HEK293 (cell line): Measurements from ENCODE around the gene KRT15.

Experiments
- CTCF ChIA-PET: fragments of 350-600 bp; formaldehyde crosslinking; extraction: SDS; loops from one replicate; lab custom pipeline; 2021; ENCODE audit warnings: antibody characterized with exemption; lab: Yijun Ruan, JAX
- POLR2A ChIA-PET: fragments of 300-600 bp; formaldehyde crosslinking; extraction: SDS; loops from one replicate; lab custom pipeline; 2020; ENCODE audit warnings: antibody characterized with exemption, inconsistent platforms; lab: Yijun Ruan, JAX
- H3K27ac ChIP-seq: fragments of 200-500 bp; sonication (Bioruptor generic); 2 replicates; pipeline ENCODE4 v1.5.1; 2014; ENCODE audit warnings: low read depth, low read length, control low read depth, inconsistent platforms; ENCODE audit errors: extremely low read depth
- H3K36me3 ChIP-seq, 2 experiments: fragments of 200-500 bp in 1 of 2; sonication (Bioruptor generic) in 1 of 2; 1 replicate in 1 of 2; 2 replicates in 1 of 2; pipeline ENCODE4 v1.5.1; 2014 to 2017; ENCODE audit warnings: inconsistent platforms in 2 of 2, low read length in 2 of 2; ENCODE audit not compliant: control insufficient read depth in 2 of 2, insufficient read depth in 1 of 2
- H3K4me1 ChIP-seq: fragments of 200-500 bp; sonication (Bioruptor generic); 2 replicates; pipeline ENCODE4 v1.5.1; 2014; ENCODE audit warnings: mild to moderate bottlenecking, low read length, inconsistent platforms; ENCODE audit not compliant: control insufficient read depth, insufficient read depth
- H3K4me3 ChIP-seq: 2 replicates; pipeline ENCODE4 v1.5.1; 2011; ENCODE audit warnings: low read depth, mild to moderate bottlenecking, control low read depth, low read length, moderate library complexity
- H3K9me3 ChIP-seq: fragments of 200-500 bp; sonication (Bioruptor generic); 2 replicates; pipeline ENCODE4 v1.5.1; 2014; ENCODE audit warnings: low read depth, low read length, inconsistent platforms; ENCODE audit not compliant: control insufficient read depth, insufficient read depth
- EGR2 ChIP-seq: fragments of 450-650 bp; formaldehyde crosslinking; IDR thresholded peaks from 2 replicates; pipeline ENCODE4 v1.5.1; 2016; ENCODE audit warnings: low read depth, missing biosample characterization, missing genetic modification characterization
- KLF10 ChIP-seq: fragments of 450-650 bp; IDR thresholded peaks from 2 replicates; pipeline ENCODE4 v1.5.1; 2018; ENCODE audit warnings: missing biosample characterization, mild to moderate bottlenecking, missing genetic modification characterization
- KLF8 ChIP-seq: fragments of 450-650 bp; formaldehyde crosslinking; IDR thresholded peaks from 2 replicates; pipeline ENCODE4 v1.5.1; 2016; ENCODE audit warnings: missing biosample characterization, missing genetic modification characterization
- SALL2 ChIP-seq: fragments of 450-650 bp; formaldehyde crosslinking; IDR thresholded peaks from 2 replicates; pipeline ENCODE4 v1.5.0; 2017; ENCODE audit warnings: missing biosample characterization, mild to moderate bottlenecking, missing genetic modification characterization, borderline replicate concordance
- SCRT1 ChIP-seq: fragments of 450-650 bp; formaldehyde crosslinking; IDR thresholded peaks from 2 replicates; pipeline ENCODE4 v1.5.1; 2016; ENCODE audit warnings: missing biosample characterization, missing genetic modification characterization, borderline replicate concordance
- ZFP41 ChIP-seq: fragments of 450-650 bp; formaldehyde crosslinking; IDR thresholded peaks from 2 replicates; pipeline ENCODE4 v1.5.1; 2016; ENCODE audit warnings: missing biosample characterization, missing genetic modification characterization, borderline replicate concordance
- ZNF112 ChIP-seq: fragments of 450-650 bp; formaldehyde crosslinking; IDR thresholded peaks from 2 replicates; pipeline ENCODE4 v1.5.0; 2017; ENCODE audit warnings: missing biosample characterization, missing genetic modification characterization
- ZNF202 ChIP-seq: fragments of 450-650 bp; formaldehyde crosslinking; IDR thresholded peaks from 2 replicates; pipeline ENCODE4 v1.5.1; 2016; ENCODE audit warnings: missing biosample characterization, missing genetic modification characterization, borderline replicate concordance
- ZNF266 ChIP-seq: fragments of 450-650 bp; formaldehyde crosslinking; IDR thresholded peaks from 2 replicates; pipeline ENCODE4 v1.5.1; 2016; ENCODE audit warnings: missing biosample characterization, missing genetic modification characterization, low read depth
- ZNF354C ChIP-seq: fragments of 450-650 bp; formaldehyde crosslinking; IDR thresholded peaks from 2 replicates; pipeline ENCODE4 v1.5.1; 2016; ENCODE audit warnings: missing biosample characterization, missing genetic modification characterization, low read depth, borderline replicate concordance
- ZNF426 ChIP-seq: fragments of 450-650 bp; formaldehyde crosslinking; IDR thresholded peaks from 2 replicates; pipeline ENCODE4 v1.5.1; 2017; ENCODE audit warnings: missing biosample characterization, missing genetic modification characterization, mild to moderate bottlenecking, inconsistent platforms, moderate library complexity
- ZNF571 ChIP-seq: fragments of 450-650 bp; formaldehyde crosslinking; IDR thresholded peaks from 2 replicates; pipeline ENCODE4 v1.5.0; 2017; ENCODE audit warnings: missing biosample characterization, missing genetic modification characterization
- ZNF629 ChIP-seq: fragments of 450-650 bp; formaldehyde crosslinking; IDR thresholded peaks from 2 replicates; pipeline ENCODE4 v1.5.1; 2017; ENCODE audit warnings: missing biosample characterization, missing genetic modification characterization
- ZNF677 ChIP-seq: fragments of 450-650 bp; IDR thresholded peaks from 2 replicates; pipeline ENCODE4 v1.5.0; 2018; ENCODE audit warnings: missing biosample characterization, mild to moderate bottlenecking, missing genetic modification characterization, moderate library complexity
- ZNF791 ChIP-seq: fragments of 450-650 bp; formaldehyde crosslinking; IDR thresholded peaks from 2 replicates; pipeline ENCODE4 v1.5.1; 2016; ENCODE audit warnings: missing biosample characterization, missing genetic modification characterization
- ZSCAN30 ChIP-seq: fragments of 450-650 bp; IDR thresholded peaks from 2 replicates; pipeline ENCODE4 v1.5.1; 2018; ENCODE audit warnings: missing biosample characterization, mild to moderate bottlenecking, missing genetic modification characterization, moderate library complexity
- TF ChIP-seq, protein P1 (sequence below): fragments of 450-650 bp; formaldehyde crosslinking; IDR thresholded peaks from 2 replicates; pipeline ENCODE4 v1.5.1; 2016; ENCODE audit warnings: missing biosample characterization, missing genetic modification characterization
- TF ChIP-seq, protein P2 (sequence below): fragments of 450-650 bp; formaldehyde crosslinking; IDR thresholded peaks from 2 replicates; pipeline ENCODE4 v1.5.1; 2016; ENCODE audit warnings: missing biosample characterization, missing genetic modification characterization
- TF ChIP-seq, protein P3 (sequence below): fragments of 450-650 bp; formaldehyde crosslinking; IDR thresholded peaks from 2 replicates; pipeline ENCODE4 v1.5.1; 2016; ENCODE audit warnings: missing biosample characterization, missing genetic modification characterization
- TF ChIP-seq, protein P4 (sequence below): fragments of 450-650 bp; formaldehyde crosslinking; IDR thresholded peaks from 2 replicates; pipeline ENCODE4 v1.5.1; 2016; ENCODE audit warnings: missing biosample characterization, missing genetic modification characterization
- TF ChIP-seq, protein P5 (sequence below): fragments of 450-650 bp; formaldehyde crosslinking; IDR thresholded peaks from 2 replicates; pipeline ENCODE4 v1.5.1; 2016; ENCODE audit warnings: missing biosample characterization, missing genetic modification characterization

The KRT15 gene

DNA sequence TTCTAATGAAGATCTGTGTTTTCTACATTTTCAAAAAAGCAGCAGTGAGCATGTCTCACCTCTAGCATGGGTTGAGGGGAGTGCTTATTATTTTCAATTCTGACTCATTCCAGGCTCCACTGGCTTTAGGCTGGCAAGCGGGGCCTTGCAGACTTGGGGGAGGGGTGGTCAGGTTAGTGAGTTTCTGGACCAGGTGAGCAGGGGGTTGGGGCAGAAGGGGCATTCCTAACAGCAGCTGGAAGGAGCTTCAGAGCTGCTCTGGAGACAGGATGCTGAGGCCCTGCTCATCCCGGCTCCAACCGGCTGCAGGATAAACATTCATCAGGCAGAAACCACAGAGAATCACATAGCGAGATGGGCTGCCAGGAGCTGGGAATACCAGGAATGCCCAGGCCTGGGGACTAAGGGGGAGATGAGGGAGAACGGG lies 19.9 kb upstream of the KRT15 start (continued):
- TF ChIP-seq KLF10 (tag by site-specific recombination): no peak
- TF ChIP-seq, all 188 proteins: peak for 0

DNA sequence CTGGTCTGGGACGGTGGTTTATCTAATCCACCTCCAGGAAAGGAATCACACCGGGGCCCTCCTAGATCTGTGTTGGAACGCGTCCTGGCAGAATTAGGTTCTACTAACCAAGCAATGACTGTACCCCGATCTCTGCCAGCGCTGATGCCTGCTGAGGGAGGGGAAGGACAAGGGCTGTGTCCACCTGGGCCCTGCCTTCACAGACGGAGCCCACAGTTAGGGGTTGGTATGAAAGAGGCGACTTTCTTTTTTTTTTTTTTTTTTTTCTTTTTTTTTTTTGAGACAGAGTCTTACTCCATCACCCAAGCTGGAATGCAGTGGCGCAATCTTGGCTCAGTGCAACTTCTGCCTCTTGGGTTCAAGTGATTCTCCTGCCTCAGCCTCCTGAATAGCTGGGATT lies 19.3 kb upstream of the KRT15 start:
- no peak overlapping the region for H3K27ac ChIP-seq
- H3K4me1 ChIP-seq: no peaks in the 10 kb centered on the region
- H3K9me3 ChIP-seq: no peaks in the 10 kb centered on the region
- ChIA-PET POLR2A (interaction anchor here (0.7 kb wide), 2 partner anchors 26 to 171 kb away, joined by 4 to 7 read pairs; no protein-coding TSS in a partner anchor), CTCF (interaction anchor here (0.6 to 9.3 kb wide), 5 partner anchors 12 to 125 kb away, joined by 3 to 113 read pairs (median 4); no protein-coding TSS in a partner anchor)
- TF ChIP-seq ZNF112 (tag by site-specific recombination): no peak
- no peak for TF ChIP-seq SCRT1 (tag by site-specific recombination)
- TF ChIP-seq, protein P1, sequence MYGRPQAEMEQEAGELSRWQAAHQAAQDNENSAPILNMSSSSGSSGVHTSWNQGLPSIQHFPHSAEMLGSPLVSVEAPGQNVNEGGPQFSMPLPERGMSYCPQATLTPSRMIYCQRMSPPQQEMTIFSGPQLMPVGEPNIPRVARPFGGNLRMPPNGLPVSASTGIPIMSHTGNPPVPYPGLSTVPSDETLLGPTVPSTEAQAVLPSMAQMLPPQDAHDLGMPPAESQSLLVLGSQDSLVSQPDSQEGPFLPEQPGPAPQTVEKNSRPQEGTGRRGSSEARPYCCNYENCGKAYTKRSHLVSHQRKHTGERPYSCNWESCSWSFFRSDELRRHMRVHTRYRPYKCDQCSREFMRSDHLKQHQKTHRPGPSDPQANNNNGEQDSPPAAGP (tag by site-specific recombination): no peak
- no peak for TF ChIP-seq ZNF571
- no peak for TF ChIP-seq ZNF426 (tag by site-specific recombination)
- TF ChIP-seq, protein P2, sequence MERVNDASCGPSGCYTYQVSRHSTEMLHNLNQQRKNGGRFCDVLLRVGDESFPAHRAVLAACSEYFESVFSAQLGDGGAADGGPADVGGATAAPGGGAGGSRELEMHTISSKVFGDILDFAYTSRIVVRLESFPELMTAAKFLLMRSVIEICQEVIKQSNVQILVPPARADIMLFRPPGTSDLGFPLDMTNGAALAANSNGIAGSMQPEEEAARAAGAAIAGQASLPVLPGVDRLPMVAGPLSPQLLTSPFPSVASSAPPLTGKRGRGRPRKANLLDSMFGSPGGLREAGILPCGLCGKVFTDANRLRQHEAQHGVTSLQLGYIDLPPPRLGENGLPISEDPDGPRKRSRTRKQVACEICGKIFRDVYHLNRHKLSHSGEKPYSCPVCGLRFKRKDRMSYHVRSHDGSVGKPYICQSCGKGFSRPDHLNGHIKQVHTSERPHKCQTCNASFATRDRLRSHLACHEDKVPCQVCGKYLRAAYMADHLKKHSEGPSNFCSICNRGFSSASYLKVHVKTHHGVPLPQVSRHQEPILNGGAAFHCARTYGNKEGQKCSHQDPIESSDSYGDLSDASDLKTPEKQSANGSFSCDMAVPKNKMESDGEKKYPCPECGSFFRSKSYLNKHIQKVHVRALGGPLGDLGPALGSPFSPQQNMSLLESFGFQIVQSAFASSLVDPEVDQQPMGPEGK: no peak
- TF ChIP-seq SALL2 (tag by site-specific recombination): no peak
- TF ChIP-seq ZNF629 (tag by site-specific recombination): no peak
- TF ChIP-seq, protein P3, sequence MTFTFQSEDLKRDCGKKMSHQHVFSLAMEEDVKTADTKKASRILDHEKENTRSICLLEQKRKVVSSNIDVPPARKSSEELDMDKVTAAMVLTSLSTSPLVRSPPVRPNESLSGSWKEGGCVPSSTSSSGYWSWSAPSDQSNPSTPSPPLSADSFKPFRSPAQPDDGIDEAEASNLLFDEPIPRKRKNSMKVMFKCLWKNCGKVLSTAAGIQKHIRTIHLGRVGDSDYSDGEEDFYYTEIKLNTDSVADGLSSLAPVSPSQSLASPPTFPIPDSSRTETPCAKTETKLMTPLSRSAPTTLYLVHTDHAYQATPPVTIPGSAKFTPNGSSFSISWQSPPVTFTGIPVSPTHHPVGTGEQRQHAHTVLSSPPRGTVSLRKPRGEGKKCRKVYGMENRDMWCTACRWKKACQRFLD (tag by site-specific recombination): no peak
- TF ChIP-seq ZNF677 (tag by site-specific recombination): no peak
- TF ChIP-seq ZNF791 (tag by site-specific recombination): no peak
- TF ChIP-seq KLF8 (tag by site-specific recombination): no peak
- no peak for TF ChIP-seq ZSCAN30 (tag by site-specific recombination)
- TF ChIP-seq ZNF354C (tag by site-specific recombination): no peak
- no peak for TF ChIP-seq EGR2 (tag by site-specific recombination)
- TF ChIP-seq ZNF266: no peak
- no peak for TF ChIP-seq ZFP41 (tag by site-specific recombination)
- TF ChIP-seq ZNF202 (tag by site-specific recombination): no peak
- H3K4me3 ChIP-seq: no peak overlapping the region
- H3K36me3 ChIP-seq: no peaks in the 10 kb centered on the region

DNA sequence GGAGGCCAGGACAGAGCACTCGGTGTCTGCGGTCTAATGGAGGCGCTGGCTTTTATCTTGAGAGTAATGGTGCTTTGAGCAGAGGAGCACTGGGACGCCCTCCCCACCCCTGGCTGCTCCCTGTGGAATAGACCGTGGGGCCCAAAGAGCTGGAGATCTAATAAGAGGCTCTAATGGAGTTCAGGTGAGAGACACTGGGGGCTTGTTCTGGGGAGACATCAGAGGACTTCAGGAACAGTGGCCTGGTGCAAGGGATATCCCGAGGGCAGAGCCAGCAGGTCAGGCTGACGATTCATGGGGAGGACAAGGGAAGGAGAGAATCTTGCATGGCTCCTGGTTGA lies 18.9 kb upstream of the KRT15 start:
- ChIA-PET CTCF (interaction anchor here (0.6 to 9.3 kb wide), 3 partner anchors 12 to 112 kb away, joined by 3 to 113 read pairs (median 4); no protein-coding TSS in a partner anchor), POLR2A (no interaction called here)
- no peak overlapping the region for H3K27ac ChIP-seq

More for the DNA sequence above, 18.9 kb upstream of the KRT15 start:
- Histone ChIP-seq H3K9me3 (no peaks in the 10 kb centered on the region), H3K36me3 (no peaks in the 10 kb centered on the region)
- TF ChIP-seq, protein P4, sequence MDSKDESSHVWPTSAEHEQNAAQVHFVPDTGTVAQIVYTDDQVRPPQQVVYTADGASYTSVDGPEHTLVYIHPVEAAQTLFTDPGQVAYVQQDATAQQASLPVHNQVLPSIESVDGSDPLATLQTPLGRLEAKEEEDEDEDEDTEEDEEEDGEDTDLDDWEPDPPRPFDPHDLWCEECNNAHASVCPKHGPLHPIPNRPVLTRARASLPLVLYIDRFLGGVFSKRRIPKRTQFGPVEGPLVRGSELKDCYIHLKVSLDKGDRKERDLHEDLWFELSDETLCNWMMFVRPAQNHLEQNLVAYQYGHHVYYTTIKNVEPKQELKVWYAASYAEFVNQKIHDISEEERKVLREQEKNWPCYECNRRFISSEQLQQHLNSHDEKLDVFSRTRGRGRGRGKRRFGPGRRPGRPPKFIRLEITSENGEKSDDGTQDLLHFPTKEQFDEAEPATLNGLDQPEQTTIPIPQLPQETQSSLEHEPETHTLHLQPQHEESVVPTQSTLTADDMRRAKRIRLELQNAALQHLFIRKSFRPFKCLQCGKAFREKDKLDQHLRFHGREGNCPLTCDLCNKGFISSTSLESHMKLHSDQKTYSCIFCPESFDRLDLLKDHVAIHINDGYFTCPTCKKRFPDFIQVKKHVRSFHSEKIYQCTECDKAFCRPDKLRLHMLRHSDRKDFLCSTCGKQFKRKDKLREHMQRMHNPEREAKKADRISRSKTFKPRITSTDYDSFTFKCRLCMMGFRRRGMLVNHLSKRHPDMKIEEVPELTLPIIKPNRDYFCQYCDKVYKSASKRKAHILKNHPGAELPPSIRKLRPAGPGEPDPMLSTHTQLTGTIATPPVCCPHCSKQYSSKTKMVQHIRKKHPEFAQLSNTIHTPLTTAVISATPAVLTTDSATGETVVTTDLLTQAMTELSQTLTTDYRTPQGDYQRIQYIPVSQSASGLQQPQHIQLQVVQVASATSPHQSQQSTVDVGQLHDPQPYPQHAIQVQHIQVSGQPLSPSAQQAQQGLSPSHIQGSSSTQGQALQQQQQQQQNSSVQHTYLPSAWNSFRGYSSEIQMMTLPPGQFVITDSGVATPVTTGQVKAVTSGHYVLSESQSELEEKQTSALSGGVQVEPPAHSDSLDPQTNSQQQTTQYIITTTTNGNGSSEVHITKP (tag by site-specific recombination): 0 out of 2 replicates have a peak, but pooled peaks have one; percentile 31
- TF ChIP-seq, protein P5, sequence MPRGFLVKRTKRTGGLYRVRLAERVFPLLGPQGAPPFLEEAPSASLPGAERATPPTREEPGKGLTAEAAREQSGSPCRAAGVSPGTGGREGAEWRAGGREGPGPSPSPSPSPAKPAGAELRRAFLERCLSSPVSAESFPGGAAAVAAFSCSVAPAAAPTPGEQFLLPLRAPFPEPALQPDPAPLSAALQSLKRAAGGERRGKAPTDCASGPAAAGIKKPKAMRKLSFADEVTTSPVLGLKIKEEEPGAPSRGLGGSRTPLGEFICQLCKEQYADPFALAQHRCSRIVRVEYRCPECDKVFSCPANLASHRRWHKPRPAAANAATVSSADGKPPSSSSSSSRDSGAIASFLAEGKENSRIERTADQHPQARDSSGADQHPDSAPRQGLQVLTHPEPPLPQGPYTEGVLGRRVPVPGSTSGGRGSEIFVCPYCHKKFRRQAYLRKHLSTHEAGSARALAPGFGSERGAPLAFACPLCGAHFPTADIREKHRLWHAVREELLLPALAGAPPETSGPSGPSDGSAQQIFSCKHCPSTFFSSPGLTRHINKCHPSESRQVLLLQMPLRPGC: no peak
- TF ChIP-seq, all 188 proteins: peak for 1
- no peak overlapping the region for H3K4me3 ChIP-seq
- H3K4me1 ChIP-seq: no peaks in the 10 kb centered on the region
